Islet of Langerhans (tissue), 1 donor: Measurements from ENCODE around the gene AADACL2.
"Not testable (repeated sequence)": the region's sequence is repeated elsewhere in the genome, so short reads cannot be mapped to it uniquely, and the experiment has no call there.

Experiments
- FAIRE-seq: peaks from one replicate; lab custom pipeline; 2011; peaks lifted over from hg19 to GRCh38; lab: Jason Lieb, UNC

The AADACL2 gene, protein sequence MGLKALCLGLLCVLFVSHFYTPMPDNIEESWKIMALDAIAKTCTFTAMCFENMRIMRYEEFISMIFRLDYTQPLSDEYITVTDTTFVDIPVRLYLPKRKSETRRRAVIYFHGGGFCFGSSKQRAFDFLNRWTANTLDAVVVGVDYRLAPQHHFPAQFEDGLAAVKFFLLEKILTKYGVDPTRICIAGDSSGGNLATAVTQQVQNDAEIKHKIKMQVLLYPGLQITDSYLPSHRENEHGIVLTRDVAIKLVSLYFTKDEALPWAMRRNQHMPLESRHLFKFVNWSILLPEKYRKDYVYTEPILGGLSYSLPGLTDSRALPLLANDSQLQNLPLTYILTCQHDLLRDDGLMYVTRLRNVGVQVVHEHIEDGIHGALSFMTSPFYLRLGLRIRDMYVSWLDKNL

DNA sequence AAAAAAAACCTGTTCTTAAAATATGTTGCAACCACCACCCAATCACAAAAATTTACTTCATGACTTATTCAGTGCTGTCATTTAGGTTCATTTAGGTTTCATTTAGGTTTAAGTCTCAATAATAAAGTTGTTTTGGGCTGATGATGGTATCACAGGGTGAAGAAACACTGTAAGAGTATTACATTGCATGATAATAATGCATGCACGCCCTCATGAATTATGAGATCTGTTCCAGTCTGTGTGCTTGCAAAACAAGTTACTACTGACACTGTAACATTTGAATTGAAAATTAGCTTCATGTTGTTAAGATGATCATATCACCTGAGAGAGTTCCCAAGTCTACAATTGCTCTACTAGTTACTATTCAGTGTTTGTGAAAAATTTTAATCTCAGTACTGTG lies at the start of gene AADACL2:
Gene AADACL2 (plus strand): TSS at position 315 of the 400 bp plus-strand sequence. CDS start 109 bp downstream, outside the sequence.
- FAIRE-seq: no peak

DNA sequence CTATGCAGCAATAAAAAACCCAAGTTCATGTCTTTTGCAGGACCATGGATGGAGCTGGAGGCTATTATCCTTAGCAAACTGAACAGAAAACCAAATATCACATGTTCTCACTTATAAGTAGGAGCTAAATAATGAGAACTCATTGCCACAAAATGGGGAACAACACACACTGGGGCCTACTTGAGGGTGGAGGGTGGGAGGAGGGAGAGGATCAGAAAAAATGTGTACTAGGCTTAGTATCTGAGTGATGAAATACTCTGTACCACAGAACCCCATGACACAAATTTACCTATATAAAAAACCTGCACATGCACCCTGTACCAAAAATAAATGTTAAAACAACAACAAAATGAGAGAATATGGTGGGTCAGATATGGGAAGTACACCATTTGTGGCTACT lies 49.6 kb upstream of the AADACL2 start:
- no peak for FAIRE-seq

DNA sequence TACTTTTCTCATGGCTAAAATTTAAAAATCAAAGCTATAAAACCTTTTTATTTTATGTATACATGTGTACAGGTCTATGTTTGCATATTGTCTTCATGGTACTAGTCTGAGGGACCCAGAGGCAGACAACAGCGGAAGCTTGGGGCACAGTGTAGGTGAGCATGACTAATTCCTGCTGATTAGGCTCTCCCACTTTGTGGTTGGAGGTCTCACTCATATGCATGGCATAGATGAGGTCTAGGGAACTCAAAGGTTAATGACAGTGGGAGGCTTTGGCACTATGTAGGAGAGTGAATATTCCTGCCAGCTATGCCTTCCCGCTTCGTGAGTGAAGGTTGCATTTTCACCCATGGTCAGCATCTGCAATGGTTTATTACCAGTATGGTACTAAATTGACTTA lies 47.5 kb upstream of the AADACL2 start:
- FAIRE-seq: no peak

DNA sequence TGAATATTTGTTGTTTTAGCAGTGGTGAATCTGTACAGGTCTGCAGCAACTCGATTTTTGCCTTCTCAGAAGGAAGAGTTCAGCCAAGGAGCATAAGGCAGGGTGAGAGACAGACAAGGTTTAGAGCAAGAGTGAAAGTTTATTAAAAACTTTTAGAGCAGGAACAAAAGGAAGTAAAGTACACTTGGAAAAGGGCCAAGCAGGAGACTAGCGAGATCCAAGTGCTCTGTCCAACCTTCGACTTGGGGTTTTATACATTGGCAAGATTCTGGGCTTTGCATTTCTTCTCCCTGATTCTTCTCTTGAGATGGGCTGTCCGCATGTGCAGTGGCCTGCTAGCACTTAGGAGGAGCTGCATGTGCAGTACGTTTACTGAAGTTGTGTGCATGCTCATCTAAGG lies 46.7 kb upstream of the AADACL2 start:
- no peak for FAIRE-seq

DNA sequence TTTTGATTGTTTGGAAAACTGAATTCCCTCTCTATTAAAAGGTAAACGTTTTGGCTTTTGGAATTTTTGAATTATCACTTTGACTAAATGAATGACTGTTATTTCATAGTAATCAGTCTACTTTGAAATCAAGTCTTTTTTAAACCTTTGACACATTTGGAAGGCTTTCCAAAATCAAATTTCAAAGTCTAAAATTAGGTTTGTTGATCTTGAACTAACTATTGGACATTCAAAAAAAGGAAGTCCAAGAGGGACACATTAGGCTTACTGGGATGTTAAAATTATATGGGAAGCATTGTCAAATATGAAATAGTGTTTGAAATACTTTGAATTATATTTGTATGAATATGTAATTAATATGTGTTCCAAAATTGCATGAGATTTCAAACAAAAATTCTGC lies 45.2 kb upstream of the AADACL2 start:
- FAIRE-seq: no peak

DNA sequence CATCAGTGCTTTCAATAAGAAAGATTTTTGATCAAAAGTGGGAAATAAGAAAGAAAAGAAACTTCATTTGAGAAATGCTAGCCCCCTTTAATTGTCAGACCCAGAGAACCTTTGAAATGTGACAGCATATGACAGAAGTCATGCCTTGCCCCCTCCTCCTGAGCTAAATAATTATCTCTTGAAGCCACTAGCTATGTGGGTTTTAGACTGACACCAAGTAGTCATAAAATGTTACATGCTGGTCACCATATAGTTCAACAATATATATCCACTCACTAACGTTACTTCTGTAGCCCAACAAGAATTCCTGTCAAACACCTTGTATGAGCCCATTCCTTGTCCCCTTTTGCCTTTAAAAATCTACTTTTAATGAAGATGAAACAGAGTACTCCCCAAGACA lies 43.1 kb upstream of the AADACL2 start:
- no peak for FAIRE-seq

DNA sequence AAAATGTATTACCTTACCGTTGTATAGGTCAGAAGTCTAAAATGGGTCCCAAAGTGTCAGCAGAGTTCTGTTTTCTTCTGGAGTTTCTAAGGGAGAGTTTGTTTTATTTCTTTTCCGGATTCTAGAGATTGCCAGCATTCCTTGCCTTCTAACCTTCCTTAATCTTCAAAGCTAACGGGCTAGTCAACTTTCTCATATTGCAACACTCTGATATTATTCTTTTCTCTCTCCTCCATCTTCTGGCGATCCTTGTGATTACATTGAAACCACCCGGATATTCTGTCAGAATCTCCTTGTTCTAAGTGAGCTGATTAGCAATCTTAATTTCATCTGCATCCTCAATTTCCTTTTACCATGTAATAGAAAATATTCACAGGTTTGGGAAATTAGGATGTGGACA lies 36.2 kb upstream of the AADACL2 start:
- FAIRE-seq: no peak

DNA sequence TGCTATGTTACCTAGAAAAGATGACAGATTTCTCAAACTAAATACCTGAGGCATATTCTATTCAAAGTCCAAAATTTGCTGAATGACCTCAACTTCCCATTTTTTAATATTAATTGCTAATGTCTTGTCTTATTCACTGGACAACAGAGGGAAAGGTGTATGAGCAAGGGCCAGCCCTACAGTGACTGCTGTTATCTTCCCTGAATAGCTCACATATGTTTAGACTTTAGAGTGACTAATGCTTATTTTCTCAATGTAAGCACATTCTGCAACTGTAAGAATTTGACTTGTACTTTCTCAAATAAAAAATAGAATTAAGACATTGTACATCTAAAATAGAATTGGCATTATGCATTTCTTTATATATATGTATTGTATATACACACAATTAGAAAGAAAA lies 26.5 kb upstream of the AADACL2 start:
- no peak for FAIRE-seq

DNA sequence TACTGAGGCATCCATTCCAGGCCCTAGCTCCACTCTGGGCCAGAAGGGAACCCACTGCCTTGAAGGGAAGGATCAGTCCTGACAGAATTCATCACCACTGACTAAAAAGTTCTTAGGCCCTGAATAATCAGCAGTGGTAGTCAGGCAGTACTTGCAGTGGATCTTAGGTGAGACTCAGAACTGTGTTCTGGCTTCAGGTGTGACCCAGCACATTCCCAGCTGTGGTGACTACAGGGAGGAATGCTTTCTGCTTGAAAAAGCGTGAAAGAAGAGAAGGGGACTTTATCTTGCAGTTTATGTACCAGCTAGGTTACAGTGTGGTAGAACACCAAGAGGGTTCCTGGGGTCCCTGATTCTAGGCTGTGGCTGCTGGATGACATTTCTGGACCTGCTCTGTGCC lies 24.9 kb upstream of the AADACL2 start:
- FAIRE-seq: no peak

DNA sequence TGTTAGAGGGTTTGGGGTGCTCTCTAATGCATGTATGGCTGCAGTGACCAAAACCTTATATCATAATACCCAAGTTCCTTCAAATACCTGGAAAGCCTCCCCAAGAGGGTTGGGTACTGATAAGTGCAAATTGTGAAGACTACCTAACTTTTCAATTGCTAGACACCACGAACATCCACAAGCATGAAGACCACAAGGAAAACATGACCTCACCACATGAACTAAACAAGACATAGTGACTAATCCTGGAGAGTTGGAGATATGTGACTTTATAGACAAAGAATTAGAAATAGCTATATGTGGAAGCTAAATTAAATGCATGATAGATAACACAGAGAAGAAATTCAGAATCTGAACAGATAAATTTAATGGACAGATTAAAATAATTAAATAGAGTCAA lies 23.9 kb upstream of the AADACL2 start:
- FAIRE-seq: no peak

DNA sequence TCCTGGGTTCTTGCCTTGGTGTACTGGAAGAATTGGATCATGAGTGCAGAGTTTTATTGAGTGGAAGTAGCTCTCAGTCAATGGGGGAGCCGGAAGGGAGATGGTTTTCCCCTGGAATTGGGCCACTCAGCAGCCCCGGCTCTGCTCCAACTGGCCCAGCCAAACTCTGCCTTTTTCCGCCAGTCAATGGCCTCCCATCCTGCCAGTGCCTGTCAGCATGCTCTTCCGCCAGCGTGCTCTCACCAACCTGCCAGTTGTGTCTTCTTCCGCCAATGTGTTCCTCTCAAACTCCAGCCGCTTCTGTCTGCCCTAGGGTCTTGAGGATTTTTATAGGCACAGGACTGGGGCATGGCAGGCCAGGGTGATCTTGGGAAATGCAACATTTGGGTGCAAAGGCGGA lies 12.4 kb upstream of the AADACL2 start:
- no peak for FAIRE-seq

DNA sequence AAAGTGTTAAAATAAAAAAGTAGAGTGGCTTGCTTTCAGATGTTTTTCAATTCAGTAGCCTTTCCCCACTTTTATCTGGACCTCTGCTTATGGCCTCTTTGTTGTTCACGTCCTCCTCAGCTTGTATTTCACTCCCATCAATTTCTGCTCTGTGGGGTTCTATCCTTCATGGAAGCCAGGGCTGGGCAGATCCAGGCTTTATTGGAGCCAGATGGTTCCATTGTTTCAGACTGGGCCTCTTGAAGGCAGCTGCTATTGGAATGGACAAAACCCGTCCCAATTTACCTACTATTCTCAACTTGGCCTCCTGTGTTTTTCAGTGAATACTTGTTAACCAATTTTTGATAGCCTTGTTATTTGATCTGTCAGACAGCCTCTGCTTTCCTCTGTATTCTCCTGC lies 10.9 kb upstream of the AADACL2 start:
- FAIRE-seq: no peak

DNA sequence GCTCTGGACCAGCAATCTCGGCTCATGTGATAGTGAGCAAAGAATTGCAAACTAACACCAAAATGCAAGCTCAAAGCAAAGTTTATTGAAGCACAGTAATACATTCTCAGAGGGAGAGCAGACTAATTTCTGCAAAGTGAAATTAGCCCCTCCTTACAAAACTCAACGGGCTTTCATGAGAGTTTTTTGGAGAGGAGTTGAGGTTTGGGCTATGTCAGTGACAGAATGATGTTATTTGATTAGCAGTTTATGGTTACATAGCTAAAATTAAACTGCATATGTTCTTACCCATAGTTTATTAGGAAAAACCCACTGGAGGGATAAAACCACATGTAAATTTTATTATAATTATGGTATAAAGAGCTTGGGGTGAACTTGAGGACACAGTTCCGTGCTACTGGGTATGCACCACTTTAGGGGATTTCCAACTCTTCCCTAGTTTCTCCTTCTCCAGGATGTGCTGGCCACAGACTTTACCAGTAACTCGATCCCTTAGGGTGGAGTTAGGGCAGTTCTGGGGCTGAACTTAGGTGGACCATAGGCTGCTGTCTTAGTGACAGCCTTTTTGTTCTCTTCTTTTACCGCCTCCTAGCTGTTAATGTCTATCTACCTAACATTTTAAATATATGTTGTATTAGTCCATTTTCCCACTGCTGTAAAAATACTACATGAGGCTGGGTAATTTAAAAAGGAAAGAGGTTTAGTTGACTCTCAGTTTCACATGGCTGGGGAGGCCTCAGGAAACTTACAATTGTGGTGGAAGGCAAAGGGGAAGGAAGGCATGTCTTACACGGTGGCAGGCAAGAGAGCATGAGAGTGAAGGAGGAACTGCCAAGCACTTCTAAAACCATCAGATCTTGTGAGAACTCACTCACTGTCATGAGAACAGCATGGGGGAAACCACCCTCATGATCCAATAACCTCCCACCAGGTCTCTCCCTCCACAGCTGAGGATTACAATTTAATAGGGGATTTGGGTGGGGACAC lies 8.9 kb upstream of the AADACL2 start:
- FAIRE-seq: no peak

DNA sequence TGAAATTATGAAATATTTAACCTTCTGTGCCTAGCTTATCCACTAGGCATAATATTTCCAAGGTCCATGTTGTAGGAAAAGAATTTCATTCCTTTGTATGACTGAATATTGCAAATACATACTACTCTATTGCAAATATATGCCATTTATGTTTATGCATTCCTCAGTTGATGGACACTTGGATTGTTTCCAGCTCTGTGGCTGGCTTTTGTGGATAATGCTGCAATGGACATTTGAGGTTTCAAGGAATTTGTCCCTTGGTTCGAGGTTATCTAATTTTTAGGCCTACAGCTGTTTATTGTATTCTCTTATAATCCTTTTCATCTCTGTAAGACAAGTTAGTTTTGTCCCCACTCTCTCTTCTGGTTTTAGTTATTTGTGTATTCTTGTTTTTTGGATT lies 7.7 kb upstream of the AADACL2 start:
- no peak for FAIRE-seq

DNA sequence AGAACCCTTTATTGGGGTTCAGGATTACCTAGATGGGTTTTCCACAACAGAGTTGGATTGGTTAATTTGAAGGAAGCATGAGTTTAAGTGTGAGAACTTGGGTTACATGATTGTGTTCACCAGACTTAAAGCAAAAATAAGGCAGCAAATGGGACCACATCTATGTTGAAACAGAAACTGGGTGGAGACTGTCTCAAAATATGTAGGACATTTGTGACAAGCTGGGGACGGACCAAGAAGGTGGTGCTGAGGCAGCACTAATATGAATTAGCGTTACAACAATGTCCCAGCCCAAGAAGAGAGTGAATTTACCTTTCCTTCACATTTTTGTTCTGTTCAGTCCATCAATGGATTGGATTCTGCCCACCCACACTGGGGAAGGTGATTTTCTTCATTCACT lies 866 bp upstream of the AADACL2 start:
- no peak for FAIRE-seq

DNA sequence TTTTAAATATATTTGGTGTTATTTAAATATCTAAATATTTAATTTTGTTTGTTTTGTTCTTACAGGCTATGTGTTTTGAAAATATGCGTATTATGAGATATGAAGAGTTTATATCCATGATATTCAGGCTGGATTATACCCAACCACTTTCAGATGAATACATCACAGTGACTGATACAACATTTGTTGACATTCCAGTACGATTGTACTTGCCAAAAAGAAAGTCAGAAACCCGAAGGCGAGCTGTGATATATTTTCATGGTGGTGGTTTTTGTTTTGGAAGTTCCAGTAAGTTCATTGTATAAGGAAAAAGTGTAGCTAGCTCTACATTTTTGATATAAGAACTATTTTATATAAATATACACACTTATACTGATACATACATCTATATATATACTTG lies 6.9 kb downstream of the AADACL2 start:
- FAIRE-seq: no peak

DNA sequence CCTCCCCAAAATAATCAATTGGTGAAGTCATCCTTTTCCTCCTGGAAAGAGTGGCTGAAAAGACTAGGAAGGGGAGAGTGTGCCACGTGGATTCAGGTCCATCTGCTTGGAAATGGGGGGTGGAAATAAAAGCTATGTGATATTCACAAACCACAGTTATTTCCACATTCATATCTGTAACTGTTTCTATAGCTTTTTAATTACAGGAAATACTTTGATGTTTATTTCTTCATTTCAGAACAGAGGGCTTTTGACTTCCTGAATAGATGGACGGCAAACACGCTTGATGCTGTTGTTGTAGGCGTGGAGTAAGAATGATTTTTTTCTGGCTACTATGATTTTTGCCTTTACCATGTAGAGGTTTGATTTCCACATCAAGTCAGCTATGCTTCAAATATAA lies 10.1 kb downstream of the AADACL2 start:
- FAIRE-seq: no peak

DNA sequence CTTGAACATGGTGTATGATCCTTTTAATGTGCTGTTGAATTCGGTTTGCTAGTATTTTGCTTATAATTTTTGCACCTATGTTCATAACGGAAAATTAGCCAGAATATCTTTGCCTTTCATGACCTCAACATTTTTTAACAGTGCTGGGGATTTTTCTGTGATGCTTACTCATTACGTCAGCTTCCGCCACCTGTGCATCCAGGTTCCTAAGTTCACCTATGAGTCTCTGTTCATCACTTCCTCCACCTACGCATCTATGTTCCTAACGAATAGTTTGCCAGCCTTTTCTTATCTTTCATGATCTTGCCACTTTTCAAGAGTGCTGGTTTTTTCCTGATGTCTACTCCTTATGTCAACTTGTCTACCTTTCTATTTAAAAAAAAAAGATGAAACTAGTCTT lies 16.5 kb downstream of the AADACL2 start:
- FAIRE-seq: no peak

DNA sequence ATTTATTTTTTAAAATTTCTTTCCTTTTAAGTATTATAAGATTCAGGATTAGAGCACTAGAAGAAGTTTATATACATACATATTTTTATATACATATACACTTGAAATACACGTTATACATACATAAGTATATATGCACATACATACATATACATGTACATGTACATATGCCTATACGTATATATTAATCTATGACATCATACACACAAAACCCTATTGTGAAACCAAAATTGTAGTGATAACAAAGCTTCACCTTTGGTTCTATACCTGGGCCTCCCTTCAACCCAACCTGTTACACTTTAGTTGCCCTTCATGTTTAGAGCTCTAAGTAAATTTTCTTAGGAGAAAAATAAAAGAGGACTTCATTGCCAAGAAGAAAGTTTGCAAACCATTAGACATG lies 17.0 kb downstream of the AADACL2 start:
- FAIRE-seq: no peak

DNA sequence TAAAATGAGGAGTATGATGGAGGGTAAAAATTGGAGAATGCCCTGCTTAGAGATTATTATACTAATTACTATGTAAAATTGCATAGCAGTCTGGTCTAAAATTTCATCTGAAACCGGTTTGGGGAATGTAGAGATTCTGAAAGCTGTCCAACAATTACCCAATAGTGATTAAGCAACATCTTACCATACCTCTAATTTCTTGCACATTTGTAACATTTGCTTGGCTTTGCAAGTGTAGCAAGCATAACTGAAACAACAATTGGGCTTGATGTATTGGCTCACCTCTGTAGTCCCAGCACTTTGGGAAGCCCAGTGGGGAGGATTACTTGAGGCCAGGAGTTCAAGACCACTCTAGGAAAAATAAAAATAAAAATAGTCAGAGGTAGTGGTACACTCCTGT lies 17.4 kb downstream of the AADACL2 start:
- no peak for FAIRE-seq

DNA sequence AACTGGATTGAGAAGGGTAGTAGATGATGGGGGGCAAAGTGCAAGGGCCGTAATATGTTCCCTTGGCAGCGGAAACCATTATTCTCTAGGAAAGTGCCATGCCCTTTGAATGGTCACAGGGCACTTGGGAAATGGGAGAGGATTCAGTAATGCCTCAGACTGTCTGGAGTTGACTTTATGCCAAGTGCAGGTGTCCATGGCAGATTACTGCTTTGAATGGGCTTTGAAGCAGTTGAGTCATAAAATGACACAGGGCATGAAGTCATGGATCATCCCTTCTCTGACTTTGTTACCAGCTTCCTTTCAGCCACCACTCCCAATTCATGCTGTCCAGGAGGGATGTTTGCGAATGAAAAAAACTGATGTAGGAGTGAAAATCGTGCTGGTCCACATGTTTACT lies 20.1 kb downstream of the AADACL2 start:
- no peak for FAIRE-seq

DNA sequence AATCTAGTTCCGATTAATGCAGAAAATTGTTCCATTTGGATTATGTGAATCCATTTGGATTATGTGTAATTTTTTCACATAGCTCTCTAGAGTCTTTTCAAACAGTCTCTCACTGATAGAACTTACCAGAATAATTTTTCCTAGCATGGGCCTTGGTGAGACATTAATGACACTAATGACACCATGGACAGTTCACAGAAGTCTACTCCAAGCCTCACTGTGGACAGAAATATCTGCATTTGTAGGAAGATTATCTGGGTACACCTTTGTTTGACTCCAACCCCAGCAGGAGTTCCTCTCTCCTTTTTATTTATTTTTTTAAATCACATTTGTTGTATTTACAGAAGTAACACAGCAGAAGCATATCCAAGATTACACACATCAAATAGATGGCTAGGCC lies 27.9 kb downstream of the AADACL2 start:
- FAIRE-seq: no peak

DNA sequence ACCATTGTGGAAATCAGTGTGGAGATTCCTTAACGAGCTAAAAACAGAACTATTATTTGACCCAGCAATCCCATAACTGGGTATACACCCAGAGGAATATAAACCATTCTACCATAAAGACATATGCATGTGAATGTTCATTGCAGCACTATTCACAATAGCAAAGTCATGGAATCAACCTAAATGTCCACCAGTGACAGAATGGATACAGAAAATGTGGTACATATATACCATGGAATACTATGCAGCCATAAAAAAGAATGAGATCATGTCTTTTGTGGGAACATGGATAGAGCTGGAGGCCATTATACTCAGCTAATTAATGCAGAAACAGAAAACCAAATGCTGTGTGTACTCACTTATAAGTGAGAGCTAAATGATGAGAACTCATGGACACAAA lies 31.0 kb downstream of the AADACL2 start:
- not testable (repeated sequence) for FAIRE-seq
